ENCODE measurements around the gene EME1. TPM values are rescaled to one million over a fixed set of nuclear protein-coding genes. Genes with fewer than 3 reads are reported as not detected.

The EME1 gene
- total RNA-seq, 2 experiments from 2014 or later, result 0.36 to 0.92 TPM

DNA sequence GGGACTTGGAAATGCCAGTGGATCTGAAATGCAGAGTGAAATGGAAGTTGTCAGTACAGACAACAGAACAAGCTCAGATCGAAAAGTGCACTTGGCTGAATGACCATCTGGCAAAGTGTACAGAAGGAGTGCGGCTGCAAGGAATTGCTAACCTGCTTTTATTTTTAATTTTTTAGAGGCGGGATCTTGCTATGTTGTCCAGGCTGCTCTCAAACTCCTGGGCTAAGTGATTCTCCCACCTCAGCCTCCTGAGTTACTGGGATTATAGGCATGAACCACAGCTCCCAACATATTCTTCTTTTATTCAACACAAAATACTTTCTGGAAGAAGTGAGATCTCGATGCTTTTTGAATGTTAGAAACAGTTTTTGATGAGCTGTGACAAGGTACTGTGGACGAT, 20.7 kb downstream of the EME1 start:
- DNase-seq, result no peak
- Mint-ChIP-seq H3K4me1 (ENCODE audit: low read depth) (peaks cover 45% of the 10 kb centered on the region), H3K36me3 (ENCODE audit: low read depth) (peaks cover 79% of the 10 kb centered on the region), H3K9me3 (no peaks in the 10 kb centered on the region), H3K27ac (no peak overlapping the region), H3K4me3 (peak overlapping the region; percentile 37), H3K27me3 (no peaks in the 10 kb centered on the region)
- Histone ChIP-seq H3K9me3 (ENCODE audit: control insufficient read depth in 1 of 2, insufficient read depth in 1 of 2, low read length in 2 of 2) (no peaks in the 10 kb centered on the region), H3K4me3 (ENCODE audit: low read length) (no peak overlapping the region), H3K27me3 (ENCODE audit: control insufficient read depth in 1 of 2, insufficient read depth in 2 of 2, low read length in 2 of 2) (no peaks in the 10 kb centered on the region), H3K27ac (ENCODE audit: low read depth in 1 of 2, low read length in 2 of 2) (no peak overlapping the region), H3K4me1 (ENCODE audit: insufficient read depth, low read length) (peaks cover 30% of the 10 kb centered on the region), H3K36me3 (ENCODE audit: insufficient read depth, low read length) (peaks cover 63% of the 10 kb centered on the region)
- ChIA-PET POLR2A (no interaction called here), CTCF (no interaction called here)
- TF ChIP-seq, protein P1, sequence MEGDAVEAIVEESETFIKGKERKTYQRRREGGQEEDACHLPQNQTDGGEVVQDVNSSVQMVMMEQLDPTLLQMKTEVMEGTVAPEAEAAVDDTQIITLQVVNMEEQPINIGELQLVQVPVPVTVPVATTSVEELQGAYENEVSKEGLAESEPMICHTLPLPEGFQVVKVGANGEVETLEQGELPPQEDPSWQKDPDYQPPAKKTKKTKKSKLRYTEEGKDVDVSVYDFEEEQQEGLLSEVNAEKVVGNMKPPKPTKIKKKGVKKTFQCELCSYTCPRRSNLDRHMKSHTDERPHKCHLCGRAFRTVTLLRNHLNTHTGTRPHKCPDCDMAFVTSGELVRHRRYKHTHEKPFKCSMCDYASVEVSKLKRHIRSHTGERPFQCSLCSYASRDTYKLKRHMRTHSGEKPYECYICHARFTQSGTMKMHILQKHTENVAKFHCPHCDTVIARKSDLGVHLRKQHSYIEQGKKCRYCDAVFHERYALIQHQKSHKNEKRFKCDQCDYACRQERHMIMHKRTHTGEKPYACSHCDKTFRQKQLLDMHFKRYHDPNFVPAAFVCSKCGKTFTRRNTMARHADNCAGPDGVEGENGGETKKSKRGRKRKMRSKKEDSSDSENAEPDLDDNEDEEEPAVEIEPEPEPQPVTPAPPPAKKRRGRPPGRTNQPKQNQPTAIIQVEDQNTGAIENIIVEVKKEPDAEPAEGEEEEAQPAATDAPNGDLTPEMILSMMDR (IDR thresholded peaks at IDR 0.05), result no peak
- intact Hi-C loops (cut with DNase I, micrococcal nuclease), result no loop called here
- ATAC-seq (ENCODE audit: poor library complexity), result no peak

DNA sequence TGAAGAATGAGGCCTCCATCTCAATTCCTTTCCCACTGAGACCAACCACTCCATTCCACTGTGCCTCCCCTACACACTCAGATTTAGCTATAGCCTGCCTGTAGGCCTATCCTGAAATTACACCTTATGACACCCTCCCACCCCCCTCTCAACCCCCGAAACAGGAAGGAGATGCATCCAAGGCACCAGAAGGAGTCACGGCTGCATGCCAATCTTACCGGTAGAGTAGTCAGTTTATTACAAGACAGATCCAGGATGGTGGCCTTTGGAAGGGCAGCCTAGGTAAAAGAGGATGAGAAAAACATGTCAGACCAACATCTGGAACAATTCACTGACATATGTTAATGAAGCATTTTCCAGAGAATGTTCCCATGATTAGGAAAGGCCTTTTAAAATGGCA, 21.7 kb downstream of the EME1 start:
- peaks cover 45% of the 10 kb centered on the region for H3K4me1 Mint-ChIP-seq (ENCODE audit: low read depth)
- DNase-seq (no peak), ATAC-seq (ENCODE audit: poor library complexity) (no peak)
- H3K9me3 Mint-ChIP-seq, result no peaks in the 10 kb centered on the region
- H3K4me3 Mint-ChIP-seq, result peak overlapping the region; percentile 78
- Histone ChIP-seq H3K27ac (ENCODE audit: low read depth in 1 of 2, low read length in 2 of 2) (no peak overlapping the region), H3K4me1 (ENCODE audit: insufficient read depth, low read length) (peaks cover 30% of the 10 kb centered on the region), H3K4me3 (ENCODE audit: low read length) (no peak overlapping the region), H3K27me3 (ENCODE audit: control insufficient read depth in 1 of 2, insufficient read depth in 2 of 2, low read length in 2 of 2) (no peaks in the 10 kb centered on the region), H3K9me3 (ENCODE audit: control insufficient read depth in 1 of 2, insufficient read depth in 1 of 2, low read length in 2 of 2) (no peaks in the 10 kb centered on the region), H3K36me3 (ENCODE audit: insufficient read depth, low read length) (peaks cover 53% of the 10 kb centered on the region)
- TF ChIP-seq, protein P1 (IDR thresholded peaks at IDR 0.05), result no peak
- no peaks in the 10 kb centered on the region for H3K27me3 Mint-ChIP-seq
- H3K27ac Mint-ChIP-seq, result peak overlapping the region; percentile 36
- intact Hi-C loops (cut with DNase I, micrococcal nuclease), result loop anchor here in 1 of 2 experiments (5.0 kb wide), 1 partner anchor 32 kb away; no protein-coding TSS in a partner anchor
- CTCF ChIA-PET, result interaction anchor here (0.9 kb wide), 1 partner anchor 85 kb away, joined by 3 read pairs; no protein-coding TSS in a partner anchor
- POLR2A ChIA-PET, result no interaction called here
- H3K36me3 Mint-ChIP-seq (ENCODE audit: low read depth), result peaks cover 69% of the 10 kb centered on the region

GRCh38 chr17:50396261-50397110, 23.5 kb downstream of the EME1 start:
- intact Hi-C loops (cut with DNase I, micrococcal nuclease), result loop anchor here (1.0 to 5.0 kb wide), 4 partner anchors 23 to 50 kb away; partner anchors contain the start of genes EME1 (in 1 of the 2), MRPL27 (in 1 of the 2) and XYLT2 (in 1 of the 2)
- Histone ChIP-seq H3K27ac (ENCODE audit: low read depth in 1 of 2, low read length in 2 of 2) (peak overlapping the region; percentile 60 to 87), H3K36me3 (ENCODE audit: insufficient read depth, low read length) (peaks cover 39% of the 10 kb centered on the region), H3K27me3 (ENCODE audit: control insufficient read depth in 1 of 2, insufficient read depth in 2 of 2, low read length in 2 of 2) (no peaks in the 10 kb centered on the region), H3K4me1 (ENCODE audit: insufficient read depth, low read length) (peaks cover 30% of the 10 kb centered on the region), H3K4me3 (ENCODE audit: low read length) (peak overlapping the region; percentile 100), H3K9me3 (ENCODE audit: control insufficient read depth in 1 of 2, insufficient read depth in 1 of 2, low read length in 2 of 2) (no peaks in the 10 kb centered on the region)
- H3K36me3 Mint-ChIP-seq (ENCODE audit: low read depth), result peaks cover 51% of the 10 kb centered on the region
- H3K4me3 Mint-ChIP-seq, result peak overlapping the region; percentile 99
- TF ChIP-seq, protein P1 (IDR thresholded peaks at IDR 0.05), result no peak
- POLR2A ChIA-PET, result interaction anchor here (0.8 to 4.6 kb wide), 15 partner anchors 8 to 608 kb away, joined by 3 to 52 read pairs (median 7); partner anchors contain the start of genes ACSF2, EME1, KAT7 and LUC7L3
- peaks cover 45% of the 10 kb centered on the region for H3K4me1 Mint-ChIP-seq (ENCODE audit: low read depth)
- no peaks in the 10 kb centered on the region for H3K9me3 Mint-ChIP-seq
- H3K27ac Mint-ChIP-seq, result peak overlapping the region; percentile 76
- no peaks in the 10 kb centered on the region for H3K27me3 Mint-ChIP-seq
- CTCF ChIA-PET, result interaction anchor here (0.6 to 3.1 kb wide), 34 partner anchors 8 to 1205 kb away, joined by 3 to 22 read pairs (median 4); partner anchors contain the start of genes CHAD, COL1A1, LUC7L3 and NME1
- DNase-seq, result peak in 3 of 14 experiments; percentile 20 to 59 (median 55)
- ATAC-seq (ENCODE audit: poor library complexity), result no peak

Measured in CD4-positive, alpha-beta T cell (primary cell).